AG09309 (cell line): ENCODE data around the gene PON3.

ENCODE experiments used
- DNase-seq: peaks from one replicate; pipeline ENCODE4 v3.0.0-alpha.2; 2010; ENCODE audit warnings: low read depth
- H3K4me3 ChIP-seq: 2 replicates; pipeline ENCODE4 v1.5.1; 2011; ENCODE audit warnings: mild to moderate bottlenecking, low read depth, low read length, moderate library complexity; ENCODE audit not compliant: control insufficient read depth
- CTCF ChIP-seq: IDR thresholded peaks from 2 replicates; pipeline ENCODE4 v1.5.1; 2011; ENCODE audit warnings: mild to moderate bottlenecking, low read depth, low read length, inconsistent platforms; ENCODE audit not compliant: insufficient read depth, control insufficient read depth; ENCODE audit errors: missing control alignments

Gene PON3

DNA sequence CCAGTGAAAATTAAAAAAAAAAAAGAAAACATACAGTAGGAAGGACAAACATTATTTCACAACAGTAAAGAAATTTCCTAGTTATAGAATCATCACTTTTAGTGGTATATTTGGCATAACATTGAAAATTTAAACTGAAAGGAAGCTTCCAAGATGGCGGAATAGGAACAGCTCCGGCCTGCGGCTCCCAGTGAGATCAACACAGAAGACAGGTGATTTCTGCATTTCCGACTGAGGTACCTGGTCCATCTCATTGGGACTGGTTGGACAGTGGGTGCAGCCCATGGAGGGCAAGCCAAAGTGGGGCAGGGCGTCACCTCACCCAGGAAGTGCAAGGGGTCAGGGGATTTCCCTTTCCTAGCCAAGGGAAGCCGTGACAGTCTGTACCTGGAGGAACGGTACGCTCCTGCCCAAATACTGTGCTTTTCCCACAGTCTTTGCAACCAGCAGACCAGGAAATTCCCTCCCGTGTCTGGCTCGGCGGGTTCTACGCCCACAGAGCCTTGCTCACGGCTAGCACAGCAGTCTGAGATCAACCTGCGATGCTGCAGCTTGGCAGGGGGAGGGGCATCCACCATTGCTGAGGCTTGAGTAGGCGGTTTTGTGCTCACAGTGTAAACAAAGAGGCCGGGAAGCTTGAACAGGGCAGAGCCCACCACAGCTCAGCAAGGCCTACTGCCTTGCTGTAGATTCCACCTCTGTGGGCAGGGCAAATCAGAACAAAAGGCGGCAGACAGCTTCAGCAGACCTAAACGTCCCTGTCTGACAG lies 19.4 kb downstream of the PON3 start:
- H3K4me3 ChIP-seq = no peak overlapping the region
- no peak for TF ChIP-seq CTCF
- no peak for DNase-seq

DNA sequence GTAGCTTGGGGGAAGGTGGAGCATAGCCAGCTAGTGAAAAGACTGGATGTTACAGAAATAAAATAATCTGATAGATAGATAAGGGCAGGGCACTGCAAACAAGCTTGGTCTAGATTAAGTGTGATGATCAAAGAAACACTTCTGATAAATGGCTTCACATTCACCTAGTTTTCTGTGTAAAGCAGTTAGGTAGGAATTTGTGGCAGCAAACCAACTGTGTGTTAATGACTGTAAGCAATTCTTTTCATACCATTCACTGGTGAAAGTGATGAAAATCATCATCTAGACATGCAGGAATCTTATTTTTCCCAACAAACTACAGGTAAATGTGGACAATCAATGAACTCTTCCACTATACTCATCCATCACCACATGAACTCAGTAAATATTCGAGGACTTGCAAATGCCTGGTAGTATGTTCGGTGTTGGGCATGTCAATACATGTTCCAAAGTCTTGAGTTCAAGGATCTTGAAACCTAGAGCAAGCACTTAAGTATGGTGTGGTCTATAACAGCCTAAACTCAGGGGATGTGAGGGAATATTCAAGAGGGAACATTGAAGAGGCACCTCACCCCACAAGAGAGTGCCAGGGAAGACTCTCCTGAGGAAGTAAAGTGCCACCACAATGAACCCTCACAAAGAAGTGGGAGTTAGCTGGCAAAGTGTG lies 20.5 kb downstream of the PON3 start:
- no peak overlapping the region for H3K4me3 ChIP-seq
- TF ChIP-seq CTCF = no peak
- no peak for DNase-seq

DNA sequence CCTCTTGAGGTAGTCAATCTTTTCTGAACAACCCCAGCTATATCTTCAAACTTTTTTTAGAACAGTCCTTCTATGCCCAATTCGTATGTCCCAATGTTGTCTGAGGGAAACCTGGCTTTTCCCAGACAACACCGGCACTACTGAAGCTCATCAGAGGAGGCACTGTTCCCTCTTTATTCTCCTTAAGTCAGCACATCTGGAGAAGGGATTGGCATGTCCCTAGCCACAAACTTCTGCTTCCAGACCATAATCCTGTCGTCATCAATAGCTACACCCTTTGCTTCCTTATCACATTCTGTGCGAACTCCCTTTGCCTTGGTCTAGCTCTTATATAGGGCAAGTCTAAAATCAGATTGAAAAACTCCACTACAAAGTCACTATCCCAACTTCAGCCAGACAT lies 22.9 kb downstream of the PON3 start:
- DNase-seq = no peak
- no peak overlapping the region for H3K4me3 ChIP-seq
- TF ChIP-seq CTCF = no peak

DNA sequence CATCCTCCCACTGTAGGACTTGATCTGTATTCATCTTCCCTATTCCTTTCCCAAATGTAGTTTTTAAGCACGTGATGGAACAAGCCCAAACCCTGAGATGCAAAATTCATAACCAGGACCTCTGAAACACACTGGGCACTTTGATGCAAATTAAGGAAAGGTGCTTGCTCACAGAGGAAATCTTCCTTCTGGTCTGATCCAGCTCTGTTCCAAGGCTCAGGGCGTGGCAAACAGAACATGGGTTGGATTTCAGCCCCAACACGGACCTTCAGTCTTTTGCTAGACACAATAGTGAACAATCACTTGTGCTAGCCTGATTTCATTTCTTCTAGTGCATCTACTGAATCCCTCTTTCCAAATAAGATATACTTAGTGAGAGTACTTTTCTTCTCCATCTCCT lies 27.9 kb downstream of the PON3 start:
- DNase-seq = no peak
- TF ChIP-seq CTCF = no peak

DNA sequence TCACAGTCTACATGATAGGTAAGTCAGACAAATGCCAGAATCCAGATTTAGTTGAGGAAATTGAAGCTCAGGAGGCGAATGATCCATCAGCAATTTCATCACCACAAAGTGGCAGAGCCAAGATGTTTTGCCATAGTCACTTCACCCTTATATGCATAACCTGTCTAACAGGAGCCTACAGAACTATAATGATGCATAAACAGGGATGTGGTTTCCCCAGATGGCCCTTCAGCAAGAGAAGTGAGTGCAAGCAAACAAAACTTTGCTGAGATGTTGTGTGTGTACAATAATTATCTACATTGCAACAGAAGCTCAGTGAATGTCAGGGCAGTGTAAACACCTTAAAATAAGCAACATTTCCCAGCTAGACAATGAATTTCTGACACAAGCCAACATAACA lies 28.6 kb downstream of the PON3 start:
- H3K4me3 ChIP-seq = no peak overlapping the region
- no peak for DNase-seq
- TF ChIP-seq CTCF = no peak

More for the DNA sequence above, 27.9 kb downstream of the PON3 start:
- H3K4me3 ChIP-seq = no peak overlapping the region

DNA sequence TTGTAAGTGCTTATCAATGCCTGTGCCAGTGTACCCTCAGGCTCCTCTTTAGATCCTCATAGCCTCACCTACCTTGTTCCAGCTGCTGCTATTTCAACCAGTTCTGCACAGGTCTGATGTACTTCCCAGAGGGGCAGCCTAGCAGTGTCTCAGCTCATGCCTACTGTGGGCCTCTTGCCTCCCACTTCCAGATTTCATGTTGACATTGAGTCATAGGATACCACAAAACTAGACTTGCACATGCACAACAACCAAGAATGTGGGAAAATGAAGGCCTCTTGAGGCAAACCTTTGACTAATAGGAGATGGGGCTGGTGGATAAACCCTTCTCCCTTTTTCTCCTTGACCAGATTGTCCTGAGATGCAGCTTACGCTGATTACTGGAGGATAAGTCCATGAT lies 31.0 kb downstream of the PON3 start:
- no peak for TF ChIP-seq CTCF
- no peak for DNase-seq

More for the DNA sequence above, 31.0 kb downstream of the PON3 start:
- no peak overlapping the region for H3K4me3 ChIP-seq
